HG02763 (cell line): ENCODE data around the gene SYVN1.
"Not testable (repeated sequence)": the region's sequence is repeated elsewhere in the genome, so short reads cannot be mapped to it uniquely, and the experiment has no call there.

Experiments used
- ATAC-seq: cut with Tn5 transposase; IDR thresholded peaks from one replicate; pipeline ENCODE4 v1.9.1; 2021; ENCODE audit warnings: mild to moderate bottlenecking, moderate library complexity; ENCODE audit not compliant: unreplicated experiment

The SYVN1 gene

GRCh38 chr11:65127473-65128181 is 6.7 kb downstream of the SYVN1 start:
- no peak for ATAC-seq

- ATAC-seq: no peak
Observed at GRCh38 chr11:65126624-65127274, 7.6 kb downstream of the SYVN1 start.

- no peak for ATAC-seq
Observed at GRCh38 chr11:65125197-65126056, 8.9 kb downstream of the SYVN1 start.

GRCh38 chr11:65124480-65125196 is 9.7 kb downstream of the SYVN1 start:
- ATAC-seq: no peak

GRCh38 chr11:65121865-65122696 is 12.2 kb downstream of the SYVN1 start, which contains the start of the genes FAU and MRPL49:
TSS of gene FAU (minus strand) at chr11:65122134. CDS start at chr11:65121813, 321 bp downstream.
TSS of gene MRPL49 (plus strand) at chr11:65122321. CDS start at chr11:65122347, 26 bp downstream.
- ATAC-seq: peak; percentile 65

- no peak for ATAC-seq
Observed at GRCh38 chr11:65121447-65121864, 12.9 kb downstream of the SYVN1 start.

GRCh38 chr11:65120831-65121230 is 13.5 kb downstream of the SYVN1 start:
- ATAC-seq: no peak

- no peak for ATAC-seq
Observed at GRCh38 chr11:65119670-65119995, 14.7 kb downstream of the SYVN1 start.

GRCh38 chr11:65118891-65119669 is 15.2 kb downstream of the SYVN1 start:
- not testable (repeated sequence) for ATAC-seq

GRCh38 chr11:65118097-65118837 is 16.1 kb downstream of the SYVN1 start:
- ATAC-seq: no peak

- peak; percentile 71 for ATAC-seq
Observed at GRCh38 chr11:65117206-65118096, 16.9 kb downstream of the SYVN1 start, which contains the start of gene ZNHIT2. TSS of gene ZNHIT2 (minus strand) at chr11:65117701. CDS start at chr11:65117653, 48 bp downstream.

GRCh38 chr11:65116370-65117205 is 17.7 kb downstream of the SYVN1 start:
- no peak for ATAC-seq

- no peak for ATAC-seq
Observed at GRCh38 chr11:65115361-65116082, 18.8 kb downstream of the SYVN1 start.

- ATAC-seq: no peak
Observed at GRCh38 chr11:65114538-65115171, 19.7 kb downstream of the SYVN1 start.

- no peak for ATAC-seq
Observed at GRCh38 chr11:65113839-65114238, 20.5 kb downstream of the SYVN1 start.
